NCI-H748 treated with DMSO at 0.1 percent for 48 hours (cell line): ENCODE results near the gene SRSF11.
"Not testable (repeated sequence)": the region's sequence is repeated elsewhere in the genome, so short reads cannot be mapped to it uniquely, and the experiment has no call there.

Experiments
- DNase-seq: peaks from one replicate; lab custom pipeline; 2025; lab: John Stamatoyannopoulos, UW

Gene SRSF11, protein sequence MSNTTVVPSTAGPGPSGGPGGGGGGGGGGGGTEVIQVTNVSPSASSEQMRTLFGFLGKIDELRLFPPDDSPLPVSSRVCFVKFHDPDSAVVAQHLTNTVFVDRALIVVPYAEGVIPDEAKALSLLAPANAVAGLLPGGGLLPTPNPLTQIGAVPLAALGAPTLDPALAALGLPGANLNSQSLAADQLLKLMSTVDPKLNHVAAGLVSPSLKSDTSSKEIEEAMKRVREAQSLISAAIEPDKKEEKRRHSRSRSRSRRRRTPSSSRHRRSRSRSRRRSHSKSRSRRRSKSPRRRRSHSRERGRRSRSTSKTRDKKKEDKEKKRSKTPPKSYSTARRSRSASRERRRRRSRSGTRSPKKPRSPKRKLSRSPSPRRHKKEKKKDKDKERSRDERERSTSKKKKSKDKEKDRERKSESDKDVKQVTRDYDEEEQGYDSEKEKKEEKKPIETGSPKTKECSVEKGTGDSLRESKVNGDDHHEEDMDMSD

DNA sequence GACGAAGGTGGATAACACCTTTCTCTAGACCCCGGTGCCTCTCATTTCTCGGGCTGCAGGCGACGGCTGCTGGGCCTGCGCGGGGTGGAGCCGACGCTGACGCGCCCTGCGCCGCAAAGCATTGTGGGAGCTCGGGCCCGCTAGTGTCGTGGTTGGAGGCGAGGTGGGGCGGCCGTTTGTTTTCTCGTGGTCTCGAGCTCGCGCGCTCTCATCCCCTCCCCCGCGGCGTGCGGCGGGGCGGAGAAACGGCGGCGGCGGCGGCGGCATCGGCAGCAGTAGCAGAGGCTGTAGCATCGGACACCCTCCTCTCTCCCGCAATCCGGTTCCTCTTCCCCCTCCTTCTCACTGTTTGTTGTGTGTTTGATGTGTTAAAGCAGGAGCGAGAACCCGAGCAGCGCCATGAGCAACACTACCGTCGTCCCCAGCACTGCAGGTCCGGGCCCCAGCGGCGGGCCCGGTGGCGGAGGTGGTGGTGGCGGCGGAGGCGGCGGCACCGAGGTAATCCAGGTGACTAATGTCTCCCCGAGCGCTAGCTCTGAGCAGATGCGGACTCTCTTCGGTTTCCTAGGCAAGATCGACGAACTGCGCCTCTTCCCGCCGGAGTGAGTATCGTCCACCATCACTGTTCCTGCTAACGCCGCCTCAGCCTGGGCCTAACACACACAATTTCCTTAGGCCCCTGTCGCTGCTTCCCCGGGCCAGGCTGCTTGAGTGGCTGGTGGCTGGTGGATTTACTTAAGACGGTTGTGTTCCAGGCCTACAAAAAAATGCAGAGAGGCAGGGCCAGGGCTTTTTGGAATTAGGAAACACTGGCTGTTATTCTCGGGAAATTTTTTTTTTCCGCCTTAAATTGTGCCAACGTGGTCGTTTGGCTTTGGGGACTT, at the start of gene SRSF11:
SRSF11 (plus strand) TSS at position 143 of the 884 bp plus-strand sequence; CDS start at position 400, 257 bp downstream.
- DNase-seq = peak; percentile 93

DNA sequence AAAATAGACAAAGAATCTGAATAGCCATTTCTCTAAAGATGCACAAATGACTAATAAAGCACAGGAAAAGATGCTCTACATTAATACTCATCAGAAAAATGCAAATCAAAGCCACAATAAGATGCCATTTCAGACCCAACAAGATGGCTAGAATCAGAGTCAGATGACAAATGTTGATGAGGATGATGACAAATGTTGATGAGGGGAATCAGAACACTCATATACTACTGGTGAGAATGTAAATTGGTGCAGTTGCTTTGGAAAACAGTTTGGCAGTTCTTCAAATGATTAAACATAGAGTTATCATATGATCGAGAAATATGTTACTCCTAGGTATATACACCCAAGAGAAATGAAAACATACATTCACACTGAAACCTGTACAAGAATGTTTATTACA, 49.7 kb upstream of the SRSF11 start:
- no peak for DNase-seq

DNA sequence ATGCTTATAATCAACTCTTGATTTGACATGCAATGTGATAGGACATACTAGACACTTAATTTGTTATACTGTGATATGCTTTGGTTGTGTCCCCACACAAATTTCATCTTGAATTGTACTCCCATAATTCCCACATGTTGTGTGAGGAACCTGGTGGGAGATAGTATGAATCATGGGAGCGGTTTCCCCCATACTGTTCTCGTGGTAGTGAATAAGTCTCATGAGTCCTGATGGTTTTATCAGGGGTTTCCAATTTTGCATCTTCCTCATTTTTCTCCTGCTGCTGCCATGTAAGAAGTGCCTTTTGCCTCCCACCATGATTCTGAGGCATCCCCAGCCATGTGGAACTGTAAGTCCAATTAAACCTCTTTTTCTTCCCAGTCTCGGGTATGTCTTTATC, 36.0 kb upstream of the SRSF11 start:
- DNase-seq = not testable (repeated sequence)

DNA sequence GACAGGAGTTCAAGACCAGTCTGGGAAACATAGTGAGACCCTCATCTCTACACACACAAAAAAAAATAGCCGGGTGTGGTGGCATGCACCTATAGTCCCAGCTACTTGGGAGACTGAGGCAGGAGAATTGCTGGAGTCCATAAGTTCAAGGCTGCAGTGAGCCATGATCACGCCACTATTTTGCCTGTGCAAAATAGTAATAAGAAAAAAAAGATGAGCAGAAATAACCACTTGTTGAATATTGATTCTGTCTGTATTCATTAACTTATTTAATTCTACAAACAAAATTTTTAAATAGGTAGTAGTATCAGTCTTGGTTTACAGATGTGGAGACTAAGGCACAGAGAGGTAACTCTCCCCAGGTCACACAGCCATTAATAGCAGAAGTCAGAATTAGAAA, 32.7 kb upstream of the SRSF11 start:
- no peak for DNase-seq

DNA sequence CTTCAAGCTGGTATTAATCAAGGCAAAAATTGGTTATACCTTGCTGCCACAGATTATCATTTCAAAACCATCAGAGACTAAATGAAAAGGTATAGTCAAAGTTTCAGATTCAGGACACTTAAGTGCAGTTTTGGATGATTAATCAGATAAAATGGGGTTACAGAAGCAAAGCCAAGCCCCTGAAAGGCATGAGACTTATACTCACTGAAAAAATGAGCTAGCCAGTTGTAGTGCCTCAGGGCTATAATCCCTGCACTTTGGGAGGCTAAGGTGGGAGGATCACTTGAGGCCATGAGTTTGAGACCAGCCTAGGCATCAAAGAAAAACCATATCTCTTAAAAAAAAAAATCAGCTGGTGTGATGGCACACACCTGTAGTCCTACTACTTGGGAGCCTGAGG, 31.0 kb upstream of the SRSF11 start:
- DNase-seq = no peak

DNA sequence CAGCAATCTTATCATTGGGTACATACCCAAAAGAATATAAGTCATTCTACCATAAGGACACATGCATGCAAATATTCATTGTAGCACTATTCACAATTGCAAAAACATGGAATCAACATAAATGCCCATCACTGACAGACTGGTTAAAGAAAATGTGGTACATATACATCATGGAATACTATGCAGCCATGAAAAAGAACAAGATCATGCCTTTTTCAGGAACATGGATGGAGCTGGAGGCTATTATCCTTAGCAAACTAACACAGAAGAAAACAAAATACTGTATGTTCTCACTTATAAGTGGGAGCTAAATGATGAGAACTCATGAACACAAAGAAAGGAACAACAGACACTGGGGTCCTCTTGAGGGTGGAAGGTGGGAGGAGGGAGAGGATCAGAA, 28.7 kb upstream of the SRSF11 start:
- not testable (repeated sequence) for DNase-seq

DNA sequence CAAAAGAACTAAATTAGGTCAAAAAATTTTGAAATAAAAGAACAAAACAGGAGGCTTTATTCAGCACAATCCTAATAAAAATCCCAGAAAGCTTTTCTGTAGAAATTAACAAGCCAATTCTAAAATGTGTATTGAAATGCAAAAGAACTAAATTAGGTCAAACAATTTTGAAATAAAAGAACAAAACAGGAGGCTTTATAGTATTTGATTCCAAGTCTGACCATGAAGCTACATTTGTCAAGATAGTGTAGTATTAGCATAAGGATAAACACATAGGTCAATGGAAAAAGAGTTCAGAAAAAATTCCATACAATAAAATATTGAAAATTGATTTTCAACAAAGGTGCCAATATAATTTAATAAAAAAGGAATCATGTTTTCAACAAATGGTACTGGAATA, 26.6 kb upstream of the SRSF11 start:
- DNase-seq = no peak

DNA sequence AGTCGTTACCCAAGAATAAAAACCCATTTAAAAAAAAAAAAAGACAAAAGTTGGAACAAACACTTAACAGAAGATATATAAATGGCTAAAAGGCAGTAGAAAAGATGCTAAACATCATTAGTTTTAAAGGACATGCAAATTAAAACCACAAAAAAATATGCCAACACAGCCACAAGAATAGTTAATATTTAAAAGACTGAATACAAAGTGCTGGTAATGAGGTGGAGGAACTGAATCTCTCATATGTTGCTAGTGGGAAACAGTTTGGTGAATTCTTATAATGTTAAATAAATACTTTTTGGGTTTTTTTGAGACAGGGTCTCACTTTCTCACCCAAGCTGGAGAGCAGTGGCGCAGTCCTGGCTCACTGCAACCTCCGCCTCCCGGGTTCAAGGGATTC, 25.8 kb upstream of the SRSF11 start:
- DNase-seq = no peak

DNA sequence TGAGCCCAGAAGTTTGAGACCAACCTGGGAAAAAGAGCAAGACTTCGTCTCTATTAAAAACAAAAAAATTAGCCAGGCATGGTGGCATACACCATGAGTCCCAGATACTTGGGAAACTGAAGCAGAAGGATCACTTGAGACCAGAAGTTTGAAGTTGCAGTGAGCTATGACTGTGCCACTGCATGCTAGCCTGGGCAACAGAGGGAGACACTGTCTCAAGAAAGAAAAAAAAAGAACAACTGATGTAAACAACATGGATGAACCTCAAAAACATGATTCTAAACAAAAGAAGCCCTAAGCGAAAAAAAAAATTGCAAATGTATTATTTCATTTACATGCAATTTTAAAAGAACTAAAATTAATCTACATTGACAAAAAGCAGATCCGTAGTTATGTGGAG, 24.8 kb upstream of the SRSF11 start:
- DNase-seq = no peak

DNA sequence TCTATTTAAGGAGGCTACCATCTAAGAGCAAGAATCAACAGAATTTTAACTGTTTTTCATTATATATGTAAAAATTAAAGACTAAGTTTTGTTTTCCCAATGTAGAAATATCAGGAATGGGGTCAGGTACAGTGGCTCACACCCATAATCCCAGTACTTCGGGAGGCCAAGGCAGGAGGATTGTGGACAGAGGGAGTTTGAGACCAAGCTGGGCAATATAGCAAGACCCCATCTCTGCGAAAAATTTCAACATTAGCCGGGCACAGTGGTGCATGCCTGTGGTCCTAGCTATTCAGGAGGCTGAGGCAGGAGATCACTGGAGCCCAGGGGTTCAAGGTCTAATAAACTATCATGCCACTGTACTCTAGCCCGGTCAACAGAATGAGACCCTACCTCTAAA, 21.1 kb upstream of the SRSF11 start:
- no peak for DNase-seq

DNA sequence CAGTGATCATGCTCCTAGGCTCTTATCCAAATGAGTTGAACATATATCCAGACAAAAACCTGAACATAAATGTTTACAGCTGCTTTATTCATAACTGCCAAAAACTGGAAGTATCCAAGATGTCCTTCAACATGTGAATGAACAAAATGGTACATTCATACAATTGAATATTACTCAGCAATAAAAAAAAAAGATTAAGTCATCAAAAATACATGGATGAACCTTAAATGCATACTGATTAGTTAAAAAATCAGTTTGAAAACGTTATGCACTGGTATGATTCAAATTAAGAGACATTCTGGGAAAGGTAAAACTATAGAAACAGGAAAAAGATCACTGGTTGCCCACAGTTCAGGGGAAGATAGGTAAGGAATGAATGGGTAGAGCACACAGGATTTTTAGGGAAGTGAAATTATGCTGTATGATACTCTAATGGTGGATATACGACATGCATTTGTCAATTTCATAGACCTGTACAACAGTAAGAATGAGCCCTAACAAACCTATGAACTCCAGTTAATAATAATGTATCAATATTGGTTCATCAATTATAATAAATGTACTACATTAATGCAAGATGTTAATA, 18.9 kb upstream of the SRSF11 start:
- no peak for DNase-seq

DNA sequence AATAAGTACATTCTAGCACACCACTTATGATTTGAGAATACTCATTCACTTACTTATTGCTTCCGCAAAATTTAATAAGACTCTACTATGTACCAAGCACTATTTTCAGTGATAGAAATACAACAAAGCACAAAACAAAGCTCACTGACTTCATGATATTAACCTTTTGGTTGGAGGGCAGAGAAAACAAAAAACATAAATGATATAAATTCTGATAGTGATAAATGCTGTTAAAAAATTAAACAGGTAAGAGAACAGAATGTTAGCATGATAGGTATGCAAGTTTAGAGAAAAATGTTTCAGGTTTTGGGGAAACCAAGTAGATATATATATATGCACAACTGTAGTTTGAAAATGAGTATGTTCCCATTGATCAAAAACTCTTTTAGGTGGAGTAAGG, 17.0 kb upstream of the SRSF11 start:
- no peak for DNase-seq

DNA sequence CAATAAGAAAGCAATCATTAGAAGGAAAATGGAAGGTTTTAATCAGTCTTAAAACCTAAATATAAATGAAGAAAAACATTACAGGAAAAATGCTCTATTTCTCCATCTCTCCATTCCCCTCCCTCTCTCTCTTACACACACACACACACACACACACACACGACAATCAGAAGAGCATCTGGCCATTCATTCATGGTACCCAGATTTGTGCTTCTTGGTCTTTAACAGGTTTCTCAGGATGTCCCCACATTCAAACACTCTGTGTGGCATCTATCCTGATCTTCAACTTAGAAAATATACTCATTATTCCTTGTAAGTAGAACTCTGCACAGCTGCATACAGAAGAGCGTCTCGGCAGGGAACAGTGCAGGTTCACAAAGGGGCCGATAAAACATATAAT, 16.6 kb upstream of the SRSF11 start:
- DNase-seq = no peak

DNA sequence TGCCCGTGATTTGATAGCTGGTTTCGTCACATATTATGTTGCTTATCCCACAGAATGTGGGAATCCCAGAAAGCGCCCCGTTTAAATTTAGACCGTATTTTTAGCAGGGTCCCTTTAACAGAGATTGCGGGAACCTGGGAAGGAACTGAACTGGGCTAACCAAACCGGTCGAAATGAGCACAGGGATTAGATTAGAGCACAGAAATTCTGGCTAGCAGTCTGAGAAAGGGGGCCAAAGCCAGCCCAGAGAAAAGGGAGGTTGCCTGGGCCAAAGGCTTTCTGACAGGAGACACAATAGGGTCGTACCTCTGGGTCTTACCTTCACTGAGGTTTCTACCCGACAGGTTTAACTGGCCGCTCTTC, 16.1 kb upstream of the SRSF11 start:
- no peak for DNase-seq

DNA sequence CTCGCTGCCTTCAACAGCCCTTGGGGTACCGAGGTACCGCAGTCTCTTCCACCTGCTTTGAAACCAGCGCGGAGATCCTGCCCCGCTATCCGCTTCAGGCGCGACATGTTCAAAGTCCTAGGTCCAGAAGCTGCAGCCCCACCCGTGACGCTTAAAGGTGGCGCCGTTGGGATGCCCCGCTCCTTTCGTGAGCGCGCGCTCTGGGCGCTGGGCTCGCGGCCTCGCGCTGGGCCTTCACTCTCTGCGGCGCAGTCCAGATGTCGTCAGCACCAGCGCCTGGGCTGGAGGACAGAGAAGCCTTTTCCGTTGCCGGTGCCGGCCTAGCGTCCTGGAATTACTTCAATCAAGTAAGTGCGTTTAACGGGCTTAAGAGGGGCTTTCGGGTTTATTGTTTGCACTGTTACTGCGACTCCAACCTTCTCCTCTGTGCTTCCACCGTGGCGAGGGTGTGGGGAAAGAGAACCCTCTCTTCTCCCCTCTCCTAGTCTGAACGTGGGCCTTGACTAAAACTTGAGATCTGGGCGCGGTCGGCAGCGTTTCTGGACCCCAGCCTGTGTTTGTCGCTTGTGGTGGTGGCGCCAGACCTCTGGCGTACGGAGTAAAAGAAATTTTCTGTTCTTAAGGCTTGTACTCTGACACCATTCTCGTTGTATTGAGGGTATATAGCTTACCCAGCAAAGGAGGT, 15.6 kb upstream of the SRSF11 start, which contains the start of gene LRRC40:
LRRC40 (minus strand) TSS at position 146 of the 685 bp plus-strand sequence; CDS start at position 107, 39 bp downstream.
- DNase-seq = peak; percentile 82

DNA sequence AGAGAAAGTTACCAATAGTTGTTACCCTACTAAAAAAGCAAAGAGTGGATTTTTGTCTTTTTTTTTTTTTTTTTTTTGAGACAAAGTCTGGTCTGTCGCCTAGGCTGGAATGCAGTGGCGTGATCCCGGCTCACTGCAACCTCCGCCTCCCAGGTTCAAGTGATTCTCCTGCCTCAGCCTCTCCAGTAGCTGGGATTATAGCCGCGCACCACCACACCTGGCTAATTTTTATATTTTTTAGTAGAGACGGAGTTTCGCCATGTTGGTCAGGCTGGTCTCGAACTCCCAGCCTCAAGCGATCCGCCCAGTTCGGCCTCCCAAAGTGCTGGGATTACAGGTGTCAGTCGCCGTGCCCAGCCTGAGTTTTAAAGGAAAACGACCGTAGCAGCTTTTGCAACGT, 14.3 kb upstream of the SRSF11 start:
- not testable (repeated sequence) for DNase-seq

DNA sequence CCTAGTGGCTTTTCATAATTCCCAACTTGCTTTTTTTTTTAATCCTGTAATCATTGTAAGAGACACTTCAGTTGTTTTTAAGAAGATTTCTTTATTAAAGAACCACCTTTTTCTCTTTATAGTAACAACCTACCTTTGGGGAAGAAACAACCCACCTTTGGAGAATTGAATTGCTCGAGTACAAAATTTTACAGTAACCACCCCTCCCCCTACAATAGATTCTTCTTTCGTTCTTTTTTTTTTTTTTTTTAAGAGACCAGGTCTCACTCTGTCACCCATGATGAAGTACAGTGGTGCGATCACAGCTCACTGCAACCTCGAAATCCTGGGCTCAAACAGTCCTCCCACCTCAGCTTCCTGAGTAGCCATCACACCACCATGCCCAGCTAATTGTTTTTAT, 13.7 kb upstream of the SRSF11 start:
- DNase-seq = no peak

DNA sequence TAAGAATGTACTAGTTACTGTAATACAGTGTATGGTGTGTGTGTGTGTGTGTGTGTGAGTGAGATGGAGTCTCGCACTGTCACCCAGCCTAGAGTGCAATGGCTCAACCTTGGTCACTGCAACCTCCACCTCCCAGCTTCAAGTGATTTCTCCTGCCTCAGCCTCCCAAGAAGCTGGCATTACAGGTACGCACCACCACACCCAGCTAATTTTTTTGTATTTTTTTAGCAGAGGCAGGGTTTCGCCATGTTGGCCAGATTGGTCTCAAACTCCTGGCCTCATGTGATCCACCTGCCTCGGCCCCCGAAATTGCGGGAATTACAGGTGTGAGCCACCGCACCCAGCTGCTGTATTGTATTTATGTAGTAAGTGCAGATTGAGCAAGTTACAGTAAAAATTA, 12.9 kb upstream of the SRSF11 start:
- DNase-seq = no peak

DNA sequence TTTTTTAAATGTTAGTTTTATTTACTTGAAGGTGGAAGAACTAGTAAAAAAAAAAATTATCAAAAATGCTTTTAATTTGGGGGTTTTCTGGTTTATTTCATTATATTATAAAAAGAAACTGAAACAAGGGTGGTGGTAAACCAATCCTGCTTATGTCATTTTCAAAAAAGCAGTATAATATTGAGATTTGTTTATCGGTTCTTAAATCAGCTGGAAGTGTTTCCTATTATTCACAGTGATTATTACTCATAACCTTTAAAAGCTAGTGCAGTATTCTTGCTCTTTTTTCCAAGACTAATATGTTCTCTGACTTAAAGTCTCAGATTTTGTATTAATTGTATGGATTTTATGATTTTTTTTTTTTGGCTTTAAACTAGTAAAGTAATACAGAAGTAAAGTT, 10.4 kb upstream of the SRSF11 start:
- no peak for DNase-seq

DNA sequence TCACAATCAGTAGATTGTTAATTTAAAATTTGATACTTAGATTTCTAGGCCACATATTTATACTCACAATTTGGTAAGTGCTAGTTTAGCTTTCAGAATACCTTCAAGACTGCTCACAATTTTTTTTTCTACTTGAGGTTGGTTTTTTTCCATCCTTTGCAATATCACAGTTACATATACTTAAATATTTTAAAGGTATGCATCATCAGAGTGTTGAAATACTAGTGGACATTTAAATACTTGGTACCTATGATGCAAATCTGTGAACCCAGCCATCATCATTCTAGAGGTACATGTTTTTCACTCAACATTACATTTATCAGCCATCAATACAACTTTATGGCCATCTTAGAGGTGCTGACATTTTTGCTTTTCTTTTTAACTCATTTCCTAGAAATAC, 9.6 kb upstream of the SRSF11 start:
- DNase-seq = no peak

DNA sequence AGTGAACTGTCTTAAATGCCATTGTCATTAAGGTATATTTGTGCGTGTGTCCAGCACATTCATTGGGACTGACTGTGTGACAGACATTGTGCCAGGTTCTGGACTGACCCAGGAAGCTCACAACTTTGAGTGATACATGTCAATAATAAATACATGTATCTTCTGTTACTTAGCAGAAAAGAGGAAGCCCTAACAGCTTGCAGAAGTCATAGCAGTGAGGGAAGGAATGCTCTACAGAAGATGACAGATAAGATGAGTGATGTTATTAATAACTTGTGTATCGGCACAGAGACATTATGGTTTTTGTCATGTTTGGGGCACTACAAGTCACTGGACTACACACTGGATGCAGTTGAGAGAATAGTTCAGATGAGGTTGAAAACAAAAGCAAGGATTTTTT, 1.2 kb upstream of the SRSF11 start:
- DNase-seq = no peak
